Astrocyte (in vitro differentiated cells and primary cell): ENCODE results near the gene CCDC30.

Source experiments
- CTCF ChIP-seq: IDR thresholded peaks from 2 replicates; pipeline ENCODE4 v1.5.1; 2011; ENCODE audit warnings: low read depth, mild to moderate bottlenecking, inconsistent platforms, low read length, moderate library complexity; ENCODE audit not compliant: insufficient read depth
- EZH2 ChIP-seq: IDR thresholded peaks from 2 replicates; pipeline ENCODE4 v1.6.1; 2012; ENCODE audit warnings: mild to moderate bottlenecking, low read length, inconsistent platforms; ENCODE audit not compliant: insufficient read depth

- TF ChIP-seq CTCF (no peak), EZH2 (no peak)
Measured at GRCh38 chr1:42618866-42619265, 155.8 kb downstream of the CCDC30 start.
